ENCODE results near the gene DDX52.

DNA sequence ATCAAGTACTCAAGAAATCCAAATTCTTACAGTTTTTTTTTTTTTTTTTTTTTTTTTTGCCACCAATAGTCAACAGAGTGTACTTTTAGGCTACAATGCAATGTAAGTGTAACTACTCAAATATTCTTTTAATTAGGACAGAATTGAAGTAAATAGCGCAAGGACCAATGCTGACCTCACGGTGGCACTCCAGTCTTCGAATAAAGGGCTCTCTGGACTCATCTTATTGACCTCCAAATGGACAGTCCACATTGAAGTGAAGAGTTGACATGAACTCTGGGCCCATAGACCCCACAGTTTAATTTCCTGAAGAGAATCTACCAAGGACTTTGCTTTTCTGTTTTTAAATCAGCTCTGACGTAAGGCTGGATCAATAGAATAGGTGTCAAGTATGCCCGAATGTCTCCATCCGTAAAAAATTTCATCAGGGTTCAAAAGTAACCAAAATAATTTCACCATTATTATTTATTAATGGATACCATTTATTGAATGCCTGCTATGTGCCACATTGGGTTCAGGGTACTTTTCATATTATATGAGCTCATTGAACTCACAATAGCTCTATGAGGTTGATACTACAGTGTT lies 7.3 kb upstream of the DDX52 start:
- TF ChIP-seq, protein P1, sequence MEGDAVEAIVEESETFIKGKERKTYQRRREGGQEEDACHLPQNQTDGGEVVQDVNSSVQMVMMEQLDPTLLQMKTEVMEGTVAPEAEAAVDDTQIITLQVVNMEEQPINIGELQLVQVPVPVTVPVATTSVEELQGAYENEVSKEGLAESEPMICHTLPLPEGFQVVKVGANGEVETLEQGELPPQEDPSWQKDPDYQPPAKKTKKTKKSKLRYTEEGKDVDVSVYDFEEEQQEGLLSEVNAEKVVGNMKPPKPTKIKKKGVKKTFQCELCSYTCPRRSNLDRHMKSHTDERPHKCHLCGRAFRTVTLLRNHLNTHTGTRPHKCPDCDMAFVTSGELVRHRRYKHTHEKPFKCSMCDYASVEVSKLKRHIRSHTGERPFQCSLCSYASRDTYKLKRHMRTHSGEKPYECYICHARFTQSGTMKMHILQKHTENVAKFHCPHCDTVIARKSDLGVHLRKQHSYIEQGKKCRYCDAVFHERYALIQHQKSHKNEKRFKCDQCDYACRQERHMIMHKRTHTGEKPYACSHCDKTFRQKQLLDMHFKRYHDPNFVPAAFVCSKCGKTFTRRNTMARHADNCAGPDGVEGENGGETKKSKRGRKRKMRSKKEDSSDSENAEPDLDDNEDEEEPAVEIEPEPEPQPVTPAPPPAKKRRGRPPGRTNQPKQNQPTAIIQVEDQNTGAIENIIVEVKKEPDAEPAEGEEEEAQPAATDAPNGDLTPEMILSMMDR (IDR thresholded peaks at IDR 0.05), result peak in 4 of 6 experiments; percentile 6 to 69 (median 64)
- no peak for TF ChIP-seq POLR2A (IDR thresholded peaks at IDR 0.05)

Data from Peyer's patch (tissue), 4 donors.